OCI-LY3 (cell line): ENCODE data around the gene SPEN.

ENCODE experiments used
- H2AFZ ChIP-seq: fragments of 200-600, 300-600 bp; shearing (Covaris generic); 2 replicates; pipeline ENCODE4 v1.6.0; 2014; ENCODE audit warnings: antibody characterized with exemption, low read depth, low read length
- H3K27ac ChIP-seq: fragments of 200-600, 300-600 bp; sonication (generic); 2 replicates; pipeline ENCODE4 v1.5.1; 2014; ENCODE audit warnings: mild to moderate bottlenecking, low read length, moderate library complexity, mixed read lengths
- H3K27me3 ChIP-seq: fragments of 200-600, 300-600 bp; sonication (generic); 2 replicates; pipeline ENCODE4 v1.6.1; 2014; ENCODE audit warnings: low read depth, low read length, mixed read lengths
- H3K36me3 ChIP-seq: fragments of 200-600, 300-600 bp; sonication (generic); replicated peaks from 2 replicates; pipeline ENCODE3; 2014; ENCODE audit warnings: low read depth, low read length, mixed read lengths
- H3K4me1 ChIP-seq: fragments of 300-600, 200-600 bp; sonication (generic); 2 replicates; pipeline ENCODE4 v1.6.1; 2014; ENCODE audit warnings: low read length, mixed read lengths
- H3K4me2 ChIP-seq: fragments of 200-600, 300-600 bp; sonication (generic); 2 replicates; pipeline ENCODE4 v1.6.1; 2014; ENCODE audit warnings: low read length, mixed read lengths
- H3K4me3 ChIP-seq: fragments of 300-600, 200-600 bp; sonication (generic); 2 replicates; pipeline ENCODE4 v1.5.1; 2014; ENCODE audit warnings: antibody characterized with exemption, mild to moderate bottlenecking, low read length, moderate library complexity
- H3K79me2 ChIP-seq: fragments of 300-600, 200-600 bp; shearing (Covaris generic); 2 replicates; pipeline ENCODE4 v1.6.1; 2014; ENCODE audit warnings: mild to moderate bottlenecking, low read length, mixed read lengths
- H3K9ac ChIP-seq: fragments of 300-600, 200-600 bp; shearing (Covaris generic); 2 replicates; pipeline ENCODE4 v1.6.0; 2014; ENCODE audit warnings: mild to moderate bottlenecking, low read length, moderate library complexity
- H3K9me3 ChIP-seq: fragments of 200-600, 300-600 bp; shearing (Covaris generic); 2 replicates; pipeline ENCODE4 v1.6.1; 2014; ENCODE audit warnings: low read length, mixed read lengths; ENCODE audit not compliant: insufficient read depth
- H4K20me1 ChIP-seq: fragments of 200-600, 300-600 bp; sonication (generic); 2 replicates; pipeline ENCODE4 v1.6.1; 2016; ENCODE audit warnings: low read length, mixed read lengths; ENCODE audit not compliant: insufficient read depth
- EZH2phosphoT487 ChIP-seq: fragments of 200-600 bp; shearing (Covaris generic); IDR thresholded peaks from 2 replicates; pipeline ENCODE4 v1.6.1; 2018; ENCODE audit warnings: antibody characterized with exemption, mixed run types, low read depth
- TF ChIP-seq, protein P1 (sequence below): fragments of 200-600, 300-600 bp; sonication (generic); IDR thresholded peaks from 2 replicates; pipeline ENCODE4 v1.5.1; 2014; ENCODE audit warnings: antibody characterized with exemption, low read length, low read depth

Gene SPEN

DNA sequence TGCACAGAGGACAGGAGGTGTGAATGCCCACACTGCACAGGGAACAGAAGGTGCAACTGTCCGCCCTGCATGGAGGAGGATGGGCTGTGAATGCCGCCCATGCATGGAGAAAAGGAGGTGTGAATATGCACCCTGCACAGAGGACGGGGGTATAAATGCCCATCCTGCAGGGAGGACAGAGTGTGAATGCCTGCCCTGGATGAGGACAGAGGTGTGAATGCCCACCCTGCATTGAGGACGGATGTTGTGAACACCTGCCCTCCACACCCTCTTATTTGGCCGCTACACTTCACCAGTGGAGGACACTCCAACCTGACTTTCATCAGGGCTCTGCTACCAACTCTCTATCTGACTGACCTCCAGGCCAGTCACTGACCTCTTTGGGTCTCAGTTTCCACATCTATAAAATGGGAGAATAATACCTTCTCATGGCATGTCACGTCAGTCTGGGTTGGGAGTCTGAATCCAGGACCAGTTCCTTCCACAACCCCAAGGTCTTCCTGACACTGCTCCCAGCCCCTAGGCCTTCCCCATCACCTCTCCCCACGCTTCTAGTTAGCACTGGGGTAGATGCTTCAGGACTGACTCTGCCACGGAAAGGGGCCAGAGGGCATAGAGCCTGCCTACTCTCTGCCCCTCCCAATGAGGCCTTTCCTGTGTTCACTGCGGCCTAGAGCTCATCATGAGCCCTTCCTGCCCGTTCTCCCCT, 100.0 kb downstream of the SPEN start:
- peaks cover 4% of the 10 kb centered on the region; the same call in 1 of the 2 replicates for H3K79me2 ChIP-seq
- H3K4me3 ChIP-seq, result peak overlapping the region; percentile 62; the same call in 1 of the 2 replicates
- TF ChIP-seq EZH2phosphoT487, result no peak
- TF ChIP-seq, protein P1, sequence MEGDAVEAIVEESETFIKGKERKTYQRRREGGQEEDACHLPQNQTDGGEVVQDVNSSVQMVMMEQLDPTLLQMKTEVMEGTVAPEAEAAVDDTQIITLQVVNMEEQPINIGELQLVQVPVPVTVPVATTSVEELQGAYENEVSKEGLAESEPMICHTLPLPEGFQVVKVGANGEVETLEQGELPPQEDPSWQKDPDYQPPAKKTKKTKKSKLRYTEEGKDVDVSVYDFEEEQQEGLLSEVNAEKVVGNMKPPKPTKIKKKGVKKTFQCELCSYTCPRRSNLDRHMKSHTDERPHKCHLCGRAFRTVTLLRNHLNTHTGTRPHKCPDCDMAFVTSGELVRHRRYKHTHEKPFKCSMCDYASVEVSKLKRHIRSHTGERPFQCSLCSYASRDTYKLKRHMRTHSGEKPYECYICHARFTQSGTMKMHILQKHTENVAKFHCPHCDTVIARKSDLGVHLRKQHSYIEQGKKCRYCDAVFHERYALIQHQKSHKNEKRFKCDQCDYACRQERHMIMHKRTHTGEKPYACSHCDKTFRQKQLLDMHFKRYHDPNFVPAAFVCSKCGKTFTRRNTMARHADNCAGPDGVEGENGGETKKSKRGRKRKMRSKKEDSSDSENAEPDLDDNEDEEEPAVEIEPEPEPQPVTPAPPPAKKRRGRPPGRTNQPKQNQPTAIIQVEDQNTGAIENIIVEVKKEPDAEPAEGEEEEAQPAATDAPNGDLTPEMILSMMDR, result no peak
- peaks cover 13% of the 10 kb centered on the region for H3K36me3 ChIP-seq
- H3K9me3 ChIP-seq, result no peaks in the 10 kb centered on the region
- peak overlapping the region; percentile 79 for H3K4me2 ChIP-seq
- H2AFZ ChIP-seq, result no peak overlapping the region
- H3K27me3 ChIP-seq, result no peaks in the 10 kb centered on the region
- 0 out of 2 replicates have a peak overlapping the region, but pooled peaks have one; percentile 58 for H3K9ac ChIP-seq
- peak overlapping the region; percentile 78; the same call in 1 of the 2 replicates for H3K27ac ChIP-seq
- peaks cover 39% of the 10 kb centered on the region for H3K4me1 ChIP-seq
- no peaks in the 10 kb centered on the region for H4K20me1 ChIP-seq

DNA sequence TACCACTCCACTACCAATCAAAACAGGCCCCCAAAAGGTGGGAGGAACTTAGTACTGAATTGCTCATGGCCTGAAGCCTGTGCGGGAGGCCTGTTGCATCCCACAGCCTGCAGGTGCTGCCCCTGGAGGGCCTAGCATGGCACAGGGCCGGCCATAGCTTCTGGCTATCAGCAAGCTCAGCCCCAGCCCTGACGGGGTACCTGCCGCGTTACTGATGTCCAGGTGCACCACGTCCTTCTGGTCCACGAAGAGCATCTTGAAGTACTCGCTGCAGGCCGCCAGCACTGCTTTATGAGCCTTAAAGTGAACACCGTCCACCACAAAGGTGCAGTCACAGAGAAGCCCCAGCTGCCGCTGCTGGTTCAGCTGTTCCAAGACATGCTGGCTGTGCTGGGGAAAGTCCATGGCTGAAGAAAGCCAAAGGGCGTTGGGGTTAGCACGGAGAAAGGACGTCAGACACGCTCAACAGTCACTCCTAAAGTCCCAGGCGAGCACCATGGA, 100.6 kb downstream of the SPEN start:
- Histone ChIP-seq H4K20me1 (no peaks in the 10 kb centered on the region), H3K4me3 (peak overlapping the region; percentile 62), H3K79me2 (peaks cover 4% of the 10 kb centered on the region; the same call in 1 of the 2 replicates), H2AFZ (no peak overlapping the region), H3K27ac (peak overlapping the region; percentile 78), H3K9ac (peak overlapping the region; percentile 58; the same call in 1 of the 2 replicates), H3K36me3 (peaks cover 12% of the 10 kb centered on the region), H3K27me3 (no peaks in the 10 kb centered on the region), H3K4me1 (peaks cover 42% of the 10 kb centered on the region), H3K4me2 (peak overlapping the region; percentile 79), H3K9me3 (no peaks in the 10 kb centered on the region)
- TF ChIP-seq, protein P1, result no peak

DNA sequence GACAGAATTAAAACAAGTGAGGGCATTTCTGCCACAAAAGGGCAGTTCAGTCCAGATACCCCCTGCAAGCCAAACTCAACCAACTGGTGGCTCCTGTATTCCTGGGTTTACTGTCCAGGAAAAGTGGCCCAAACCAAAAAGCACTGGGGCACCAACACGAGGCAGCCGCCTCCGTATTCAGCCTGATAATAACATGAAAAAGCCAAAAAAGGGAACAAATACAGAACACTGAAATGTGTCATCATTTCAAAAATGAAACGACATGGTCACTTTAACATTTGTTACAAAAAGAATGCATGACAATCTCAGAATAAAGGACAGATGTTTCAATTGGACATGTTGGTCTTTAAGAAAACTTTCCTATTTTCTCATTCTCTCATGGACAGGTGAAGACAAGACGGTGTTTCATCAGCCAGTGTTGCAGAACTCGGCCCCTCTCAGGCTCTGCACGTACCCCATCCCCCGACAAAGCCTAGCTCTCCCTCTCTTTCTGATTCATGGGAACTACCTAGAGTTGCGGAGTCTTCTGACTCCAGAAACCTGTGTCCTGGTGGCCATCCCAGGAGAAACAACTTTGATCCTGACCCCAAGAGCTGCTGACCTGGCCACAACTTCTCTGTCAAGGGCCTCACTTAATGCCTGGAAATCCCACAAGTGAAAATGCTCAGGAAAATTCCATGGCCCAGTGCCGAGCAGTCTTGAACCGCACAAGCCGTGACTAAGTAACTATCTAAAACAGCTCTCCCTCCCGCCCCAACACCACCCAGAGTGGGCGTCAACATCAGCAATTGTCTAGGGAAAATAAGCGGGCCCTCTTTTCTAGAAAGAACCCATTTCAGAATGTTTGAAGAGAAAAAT, 101.3 kb downstream of the SPEN start:
- H3K4me3 ChIP-seq, result peak overlapping the region; percentile 62
- H3K4me2 ChIP-seq, result peak overlapping the region; percentile 79
- H3K9ac ChIP-seq, result peak overlapping the region; percentile 58
- TF ChIP-seq, protein P1, result no peak
- TF ChIP-seq EZH2phosphoT487, result no peak
- H3K79me2 ChIP-seq, result peaks cover 4% of the 10 kb centered on the region; the same call in 1 of the 2 replicates
- H4K20me1 ChIP-seq, result no peaks in the 10 kb centered on the region; the same call in 1 of the 2 replicates
- H3K27ac ChIP-seq, result peak overlapping the region; percentile 78
- peaks cover 42% of the 10 kb centered on the region for H3K4me1 ChIP-seq
- peaks cover 10% of the 10 kb centered on the region for H3K36me3 ChIP-seq
- no peak overlapping the region for H2AFZ ChIP-seq
- no peaks in the 10 kb centered on the region for H3K9me3 ChIP-seq
- H3K27me3 ChIP-seq, result no peaks in the 10 kb centered on the region
